ENCODE measurements around the gene RNF41.

DNA sequence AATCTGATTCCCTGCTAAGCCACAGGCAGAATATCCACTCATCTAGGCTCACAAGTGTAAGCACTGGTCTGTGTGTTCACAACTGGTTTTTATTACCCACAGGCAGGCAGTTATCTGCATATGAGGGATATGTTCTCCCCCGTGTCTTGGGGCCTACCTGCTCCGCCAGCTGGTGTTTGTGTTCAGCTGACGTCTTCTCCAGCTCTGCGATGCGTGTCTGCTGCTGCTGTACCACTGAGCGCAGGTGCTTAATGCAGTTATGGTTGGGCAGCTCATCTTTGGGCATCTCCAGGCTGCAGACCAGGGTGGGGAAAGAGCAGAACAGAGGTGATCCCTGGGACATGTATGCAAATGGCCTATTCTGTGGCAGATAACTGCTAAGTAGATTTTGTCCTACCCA is 13.7 kb downstream of the RNF41 start:
- no peak for TF ChIP-seq TARDBP (IDR thresholded peaks at IDR 0.05)
- TF ChIP-seq FOXM1 (IDR thresholded peaks at IDR 0.05; ENCODE audit: borderline replicate concordance) = no peak
- no peak for TF ChIP-seq ARNT (IDR thresholded peaks at IDR 0.05)
- TF ChIP-seq BHLHE40 (IDR thresholded peaks at IDR 0.05; ENCODE audit: borderline replicate concordance) = no peak
- TF ChIP-seq SP1 (IDR thresholded peaks at IDR 0.05) = no peak
- no peak for TF ChIP-seq ZNF384 (IDR thresholded peaks at IDR 0.05)
- no peak for TF ChIP-seq HDGF (IDR thresholded peaks at IDR 0.05; ENCODE audit: borderline replicate concordance)
- TF ChIP-seq ELF4 (IDR thresholded peaks at IDR 0.05) = no peak
